Measurements from ENCODE around the gene NDUFAF8.

NDUFAF8 gene

DNA sequence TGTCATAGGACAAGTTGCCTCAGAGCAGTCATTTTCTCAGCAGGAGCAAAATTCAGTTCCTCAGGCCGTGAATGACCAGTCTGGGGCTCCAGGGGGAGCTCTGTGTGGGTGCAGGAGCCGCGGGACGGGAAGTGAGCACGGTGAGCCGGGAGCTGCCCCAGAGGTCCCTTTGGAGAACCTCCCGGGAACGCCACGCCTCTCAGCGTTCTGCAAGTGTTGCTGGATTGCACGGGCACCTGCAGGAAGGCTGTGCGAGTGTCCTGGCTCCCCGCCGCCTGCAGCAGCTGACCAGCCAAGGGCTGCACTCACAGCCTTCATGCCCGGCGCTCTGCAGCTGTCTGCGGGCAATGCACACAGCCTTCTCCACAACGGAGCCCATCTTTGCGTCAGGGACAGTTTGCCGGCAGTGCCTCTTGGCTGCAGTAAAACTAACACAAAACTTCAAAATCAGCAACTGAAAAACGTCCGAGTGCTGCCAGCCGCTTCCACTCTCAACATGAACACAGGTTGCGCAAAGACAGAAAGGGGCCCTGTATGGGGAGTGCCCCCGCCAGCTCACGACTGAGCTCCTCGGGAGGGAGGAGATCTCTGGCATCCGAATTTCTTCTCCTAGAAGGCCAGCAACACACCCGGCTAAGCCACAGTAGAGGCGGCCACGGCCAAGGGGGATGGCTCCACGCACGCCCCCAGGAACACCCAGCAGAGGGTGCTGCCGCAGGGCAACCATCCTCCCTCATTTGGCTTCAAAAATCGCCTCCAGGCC is 16.0 kb downstream of the NDUFAF8 start:
- DNase-seq (ENCODE audit: low read depth), result no peak
- no peak overlapping the region for H3K4me3 ChIP-seq (ENCODE audit: low read depth, low read length)
- TF ChIP-seq, protein P1, sequence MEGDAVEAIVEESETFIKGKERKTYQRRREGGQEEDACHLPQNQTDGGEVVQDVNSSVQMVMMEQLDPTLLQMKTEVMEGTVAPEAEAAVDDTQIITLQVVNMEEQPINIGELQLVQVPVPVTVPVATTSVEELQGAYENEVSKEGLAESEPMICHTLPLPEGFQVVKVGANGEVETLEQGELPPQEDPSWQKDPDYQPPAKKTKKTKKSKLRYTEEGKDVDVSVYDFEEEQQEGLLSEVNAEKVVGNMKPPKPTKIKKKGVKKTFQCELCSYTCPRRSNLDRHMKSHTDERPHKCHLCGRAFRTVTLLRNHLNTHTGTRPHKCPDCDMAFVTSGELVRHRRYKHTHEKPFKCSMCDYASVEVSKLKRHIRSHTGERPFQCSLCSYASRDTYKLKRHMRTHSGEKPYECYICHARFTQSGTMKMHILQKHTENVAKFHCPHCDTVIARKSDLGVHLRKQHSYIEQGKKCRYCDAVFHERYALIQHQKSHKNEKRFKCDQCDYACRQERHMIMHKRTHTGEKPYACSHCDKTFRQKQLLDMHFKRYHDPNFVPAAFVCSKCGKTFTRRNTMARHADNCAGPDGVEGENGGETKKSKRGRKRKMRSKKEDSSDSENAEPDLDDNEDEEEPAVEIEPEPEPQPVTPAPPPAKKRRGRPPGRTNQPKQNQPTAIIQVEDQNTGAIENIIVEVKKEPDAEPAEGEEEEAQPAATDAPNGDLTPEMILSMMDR (IDR thresholded peaks at IDR 0.05; ENCODE audit: low read depth, low read length, missing control alignments), result no peak

- no peak for DNase-seq (ENCODE audit: low read depth)
- H3K4me3 ChIP-seq (ENCODE audit: low read depth, low read length), result no peak overlapping the region
- TF ChIP-seq, protein P1 (IDR thresholded peaks at IDR 0.05; ENCODE audit: low read depth, low read length, missing control alignments), result no peak
These were observed 17.5 kb downstream of the NDUFAF8 start for GRCh38 chr17:81256616-81257015.

DNA sequence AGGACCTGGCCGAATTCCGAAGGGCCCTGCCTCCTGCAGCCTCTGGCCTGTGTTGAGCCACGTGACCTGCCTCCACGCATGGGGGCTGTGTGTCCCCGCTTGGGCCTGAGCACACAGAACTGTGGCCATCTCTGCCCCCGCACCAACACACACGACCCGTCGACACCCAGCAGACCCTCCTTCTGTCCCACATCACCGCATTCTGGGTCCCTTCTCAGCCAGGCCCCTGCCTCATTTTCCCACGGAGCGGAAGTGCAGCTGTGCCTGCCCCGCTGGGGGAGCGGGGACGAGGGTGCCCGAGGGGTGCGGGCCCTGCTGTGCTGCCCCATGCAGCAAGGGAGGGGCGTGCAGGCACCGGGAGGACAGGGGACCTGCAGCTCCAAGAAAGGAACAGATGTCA is 18.4 kb downstream of the NDUFAF8 start:
- TF ChIP-seq, protein P1 (IDR thresholded peaks at IDR 0.05; ENCODE audit: low read depth, low read length, missing control alignments), result no peak
- DNase-seq (ENCODE audit: low read depth), result no peak
- H3K4me3 ChIP-seq (ENCODE audit: low read depth, low read length), result no peak overlapping the region

- no peak overlapping the region for H3K4me3 ChIP-seq (ENCODE audit: low read depth, low read length)
- DNase-seq (ENCODE audit: low read depth), result no peak
- TF ChIP-seq, protein P1 (IDR thresholded peaks at IDR 0.05; ENCODE audit: low read depth, low read length, missing control alignments), result no peak
These were observed 19.2 kb downstream of the NDUFAF8 start for GRCh38 chr17:81258292-81258691.

- H3K4me3 ChIP-seq (ENCODE audit: low read depth, low read length), result no peak overlapping the region
- no peak for DNase-seq (ENCODE audit: low read depth)
- TF ChIP-seq, protein P1 (IDR thresholded peaks at IDR 0.05; ENCODE audit: low read depth, low read length, missing control alignments), result no peak
These were observed 20.0 kb downstream of the NDUFAF8 start for GRCh38 chr17:81259058-81259605.

DNA sequence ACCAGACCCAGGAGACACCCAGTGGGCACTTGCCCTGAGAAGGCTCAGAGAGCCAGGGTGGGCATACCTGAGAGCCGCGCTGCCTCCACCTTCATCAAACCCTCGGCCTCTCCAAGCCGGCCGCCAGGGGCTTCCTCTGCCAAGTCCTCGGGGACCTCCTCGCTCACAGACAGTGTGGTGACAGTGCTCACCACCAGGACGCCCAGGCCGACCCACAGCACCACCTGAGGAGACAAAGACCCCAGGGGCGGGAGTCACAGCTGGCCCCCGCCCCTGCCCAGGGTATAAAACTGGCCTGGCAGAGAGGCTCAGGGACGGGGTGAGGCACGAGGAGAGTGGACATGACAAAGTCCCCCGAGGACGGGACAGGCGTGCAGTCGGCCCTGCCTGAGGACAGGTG is 21.1 kb downstream of the NDUFAF8 start:
- no peak overlapping the region for H3K4me3 ChIP-seq (ENCODE audit: low read depth, low read length)
- TF ChIP-seq, protein P1 (IDR thresholded peaks at IDR 0.05; ENCODE audit: low read depth, low read length, missing control alignments), result no peak
- no peak for DNase-seq (ENCODE audit: low read depth)

DNA sequence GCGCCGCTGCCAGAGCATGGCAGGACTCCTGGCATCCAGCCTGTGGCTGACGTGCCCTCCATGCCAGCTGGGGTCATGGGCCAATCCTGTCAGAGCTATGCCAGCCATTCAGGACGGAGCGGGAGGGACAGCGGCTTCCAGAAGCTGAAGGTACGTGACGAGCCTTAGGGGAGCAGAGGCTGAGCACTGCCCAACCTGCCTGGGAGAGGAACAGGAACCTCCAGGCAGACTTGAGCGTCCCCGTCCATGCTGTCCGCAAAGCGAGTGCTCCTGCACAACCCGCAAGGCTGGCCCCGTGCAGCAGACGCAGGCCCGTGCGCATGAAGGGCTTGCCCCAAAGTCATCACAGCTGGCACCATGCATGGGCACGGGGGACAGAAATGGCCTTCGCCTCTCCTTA is 21.5 kb downstream of the NDUFAF8 start:
- TF ChIP-seq, protein P1 (IDR thresholded peaks at IDR 0.05; ENCODE audit: low read depth, low read length, missing control alignments), result no peak
- DNase-seq (ENCODE audit: low read depth), result no peak
- no peak overlapping the region for H3K4me3 ChIP-seq (ENCODE audit: low read depth, low read length)

Measured in GM12864 (cell line).